SH-SY5Y (cell line): ENCODE data around the gene SKOR2.

ENCODE experiments used
- GATA2 ChIP-seq: IDR thresholded peaks from 2 replicates; pipeline ENCODE4 v1.6.1; 2011; ENCODE audit warnings: mild to moderate bottlenecking, low read depth, low read length
- GATA3 ChIP-seq: IDR thresholded peaks from 2 replicates; pipeline ENCODE4 v1.6.1; 2011; ENCODE audit warnings: low read depth, mild to moderate bottlenecking, low read length, moderate library complexity

- TF ChIP-seq GATA2 (no peak), GATA3 (no peak)
Observed at GRCh38 chr18:47296462-47296861, 45.0 kb upstream of the SKOR2 start.
